GM23338 (cell line): Measurements from ENCODE around the gene WSCD2. TPM values are rescaled to one million over a fixed set of nuclear protein-coding genes. Genes with fewer than 3 reads are reported as not detected.
A peak's percentile ranks its signal among the peaks of the same experiment; 100 is the strongest.

Source experiments
- ATAC-seq: fragments of 200-7000 bp; cut with Tn5 transposase; 3 replicates; pipeline ENCODE4 v1.9.1; 2020
- DNase-seq: peaks from one replicate; pipeline ENCODE4 v3.0.0-alpha.2; 2015; ENCODE audit warnings: low spot score
- H2AFZ ChIP-seq: fragments of 200-600 bp; sonication (generic); 2 replicates; pipeline ENCODE4 v1.8.0; 2016; ENCODE audit warnings: antibody characterized with exemption, mild to moderate bottlenecking, moderate library complexity
- H3F3A ChIP-seq: fragments of 200-600 bp; sonication (generic); replicated peaks from 2 replicates; pipeline ENCODE4 v1.8.0; 2017; ENCODE audit warnings: antibody characterized with exemption, mixed run types, low read depth
- H3K27ac ChIP-seq: fragments of 200-600 bp; sonication (generic); 2 replicates; pipeline ENCODE4 v1.6.1; 2016; ENCODE audit warnings: low read depth
- H3K27me3 ChIP-seq: fragments of 200-600 bp; sonication (generic); 2 replicates; pipeline ENCODE4 v1.8.0; 2016; ENCODE audit warnings: mild to moderate bottlenecking, mixed run types, moderate library complexity; ENCODE audit not compliant: insufficient read depth
- H3K36me3 ChIP-seq: fragments of 200-600 bp; sonication (generic); 2 replicates; pipeline ENCODE4 v1.8.0; 2016; ENCODE audit warnings: mild to moderate bottlenecking; ENCODE audit not compliant: insufficient read depth
- H3K4me1 ChIP-seq: fragments of 200-600 bp; sonication (generic); 2 replicates; pipeline ENCODE4 v1.8.0; 2016; ENCODE audit warnings: mild to moderate bottlenecking, moderate library complexity; ENCODE audit not compliant: insufficient read depth
- H3K4me2 ChIP-seq: fragments of 200-600 bp; sonication (generic); 2 replicates; pipeline ENCODE4 v1.7.1; 2017; ENCODE audit warnings: mixed run types
- H3K4me3 ChIP-seq: fragments of 200-600 bp; sonication (generic); 2 replicates; pipeline ENCODE4 v1.6.1; 2016; ENCODE audit warnings: mixed run types
- H3K79me2 ChIP-seq: fragments of 200-600 bp; sonication (generic); replicated peaks from 2 replicates; pipeline ENCODE4 v1.8.0; 2017; ENCODE audit warnings: mild to moderate bottlenecking; ENCODE audit not compliant: insufficient read depth
- H3K9me2 ChIP-seq: fragments of 200-600 bp; sonication (generic); 2 replicates; pipeline ENCODE4 v1.8.0; 2017; ENCODE audit not compliant: insufficient read depth
- H4K20me1 ChIP-seq: fragments of 200-600 bp; sonication (generic); replicated peaks from 2 replicates; pipeline ENCODE4 v1.8.0; 2017; ENCODE audit warnings: mild to moderate bottlenecking; ENCODE audit not compliant: insufficient read depth
- H3K27ac Mint-ChIP-seq: 2 replicates; pipeline ENCODE4 v1.8.0; 2020; ENCODE audit warnings: inconsistent platforms, mild to moderate bottlenecking, moderate library complexity, mixed read lengths
- H3K27me3 Mint-ChIP-seq: 3 replicates; pipeline ENCODE4 v1.8.0; 2022; ENCODE audit warnings: low read depth, mild to moderate bottlenecking, moderate library complexity, mixed read lengths, inconsistent platforms; ENCODE audit not compliant: insufficient read depth, poor library complexity
- H3K36me3 Mint-ChIP-seq: 3 replicates; pipeline ENCODE4 v1.8.0; 2021; ENCODE audit warnings: low read depth, mild to moderate bottlenecking, inconsistent platforms, moderate library complexity, mixed read lengths
- H3K4me1 Mint-ChIP-seq: 3 replicates; pipeline ENCODE4 v1.8.0; 2020; ENCODE audit warnings: mild to moderate bottlenecking, inconsistent platforms, mixed read lengths
- H3K4me3 Mint-ChIP-seq: 3 replicates; pipeline ENCODE4 v1.8.0; 2021; ENCODE audit warnings: moderate library complexity, mild to moderate bottlenecking, inconsistent platforms, mixed read lengths
- H3K9me3 Mint-ChIP-seq: 3 replicates; pipeline ENCODE4 v1.8.0; 2020; ENCODE audit warnings: moderate library complexity, mild to moderate bottlenecking, inconsistent platforms, mixed read lengths
- CREB1 ChIP-seq: fragments of 250-450 bp; sonication (Bioruptor Pico); IDR thresholded peaks from 2 replicates; pipeline ENCODE4 v1.5.0; 2020; ENCODE audit warnings: low read depth, mild to moderate bottlenecking, moderate library complexity
- EZH2 ChIP-seq: fragments of 200-600 bp; sonication (generic); IDR thresholded peaks from one replicate; pipeline ENCODE4 v1.8.0; 2017; ENCODE audit warnings: antibody characterized with exemption, mild to moderate bottlenecking, low read depth; ENCODE audit not compliant: unreplicated experiment
- EZH2phosphoT487 ChIP-seq: fragments of 200-600 bp; sonication (generic); IDR thresholded peaks from one replicate; pipeline ENCODE4 v1.8.1; 2018; ENCODE audit warnings: antibody characterized with exemption; ENCODE audit not compliant: unreplicated experiment
- POLR2AphosphoS5 ChIP-seq: IDR thresholded peaks from 2 replicates; pipeline ENCODE4 v1.6.1; 2016; ENCODE audit warnings: antibody characterized with exemption, low read depth
- STAT1 ChIP-seq: IDR thresholded peaks from one replicate; pipeline ENCODE4 v1.6.1; 2016; ENCODE audit warnings: antibody characterized with exemption; ENCODE audit not compliant: unreplicated experiment
- ZNF331 ChIP-seq: fragments of 250-450 bp; sonication (Bioruptor Pico); IDR thresholded peaks from 2 replicates; pipeline ENCODE4 v1.5.0; 2020; ENCODE audit warnings: low read depth, mild to moderate bottlenecking, moderate library complexity
- polyA plus RNA-seq: library from polyadenylated mRNA; unstranded; fragments of >200 nt; fragmentation: Nextera tagmentation; extraction: Ambion mirVana; gene quantifications from 2 replicates; pipeline ENCODE4 v1.2.1, GENCODE V29; 2016
- total RNA-seq: library from RNA; depleted of rRNA; stranded (reverse); fragments of >200 nt; shearing (Covaris generic); gene quantifications from 2 replicates; pipeline ENCODE4 v1.2.3, GENCODE V29; 2014
- TF ChIP-seq, protein P1 (sequence below): fragments of 250-450 bp; sonication (Bioruptor Pico); IDR thresholded peaks from 2 replicates; pipeline ENCODE4 v1.5.0; 2020; ENCODE audit warnings: mild to moderate bottlenecking, moderate library complexity
- TF ChIP-seq, protein P2 (sequence below), 2 experiments: fragments of 200-600 bp in 1 of 2; sonication (generic) in 1 of 2; conservative IDR thresholded peaks; 2 replicates each; pipeline versions ENCODE4 v1.5.1 to v1.6.1; 2016 to 2017; ENCODE audit warnings: antibody characterized with exemption in 2 of 2, low read depth in 2 of 2, mild to moderate bottlenecking in 2 of 2, moderate library complexity in 1 of 2
- TF ChIP-seq, protein P3 (sequence below): IDR thresholded peaks from 2 replicates; pipeline ENCODE4 v1.6.1; 2016; ENCODE audit warnings: antibody characterized with exemption

WSCD2 gene
- total and polyA plus RNA-seq, 2 experiments from 2014 or later = 0.66 to 3.1 TPM

DNA sequence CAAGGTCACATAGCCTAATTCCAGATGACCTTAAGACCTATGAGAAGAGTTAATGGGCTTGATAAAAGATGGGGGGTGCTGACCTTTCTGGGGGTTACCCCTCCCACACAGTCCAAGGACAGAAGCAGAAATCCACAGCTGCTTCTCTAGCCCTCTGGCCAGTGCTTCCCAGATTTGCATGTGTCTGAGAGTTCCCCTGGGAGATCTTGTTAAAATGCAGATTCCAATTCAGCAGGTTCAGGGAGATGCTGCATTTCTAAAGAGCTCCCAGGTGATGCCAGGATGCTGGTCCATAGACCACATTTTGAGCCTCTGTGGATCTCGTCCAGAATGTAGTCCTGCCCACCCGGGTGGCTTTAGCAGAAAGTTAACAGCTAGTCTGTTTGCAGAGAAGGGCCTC, 82.1 kb downstream of the WSCD2 start:
- TF ChIP-seq ZNF331 (CRISPR knock-in tag) = no peak
- TF ChIP-seq, protein P1, sequence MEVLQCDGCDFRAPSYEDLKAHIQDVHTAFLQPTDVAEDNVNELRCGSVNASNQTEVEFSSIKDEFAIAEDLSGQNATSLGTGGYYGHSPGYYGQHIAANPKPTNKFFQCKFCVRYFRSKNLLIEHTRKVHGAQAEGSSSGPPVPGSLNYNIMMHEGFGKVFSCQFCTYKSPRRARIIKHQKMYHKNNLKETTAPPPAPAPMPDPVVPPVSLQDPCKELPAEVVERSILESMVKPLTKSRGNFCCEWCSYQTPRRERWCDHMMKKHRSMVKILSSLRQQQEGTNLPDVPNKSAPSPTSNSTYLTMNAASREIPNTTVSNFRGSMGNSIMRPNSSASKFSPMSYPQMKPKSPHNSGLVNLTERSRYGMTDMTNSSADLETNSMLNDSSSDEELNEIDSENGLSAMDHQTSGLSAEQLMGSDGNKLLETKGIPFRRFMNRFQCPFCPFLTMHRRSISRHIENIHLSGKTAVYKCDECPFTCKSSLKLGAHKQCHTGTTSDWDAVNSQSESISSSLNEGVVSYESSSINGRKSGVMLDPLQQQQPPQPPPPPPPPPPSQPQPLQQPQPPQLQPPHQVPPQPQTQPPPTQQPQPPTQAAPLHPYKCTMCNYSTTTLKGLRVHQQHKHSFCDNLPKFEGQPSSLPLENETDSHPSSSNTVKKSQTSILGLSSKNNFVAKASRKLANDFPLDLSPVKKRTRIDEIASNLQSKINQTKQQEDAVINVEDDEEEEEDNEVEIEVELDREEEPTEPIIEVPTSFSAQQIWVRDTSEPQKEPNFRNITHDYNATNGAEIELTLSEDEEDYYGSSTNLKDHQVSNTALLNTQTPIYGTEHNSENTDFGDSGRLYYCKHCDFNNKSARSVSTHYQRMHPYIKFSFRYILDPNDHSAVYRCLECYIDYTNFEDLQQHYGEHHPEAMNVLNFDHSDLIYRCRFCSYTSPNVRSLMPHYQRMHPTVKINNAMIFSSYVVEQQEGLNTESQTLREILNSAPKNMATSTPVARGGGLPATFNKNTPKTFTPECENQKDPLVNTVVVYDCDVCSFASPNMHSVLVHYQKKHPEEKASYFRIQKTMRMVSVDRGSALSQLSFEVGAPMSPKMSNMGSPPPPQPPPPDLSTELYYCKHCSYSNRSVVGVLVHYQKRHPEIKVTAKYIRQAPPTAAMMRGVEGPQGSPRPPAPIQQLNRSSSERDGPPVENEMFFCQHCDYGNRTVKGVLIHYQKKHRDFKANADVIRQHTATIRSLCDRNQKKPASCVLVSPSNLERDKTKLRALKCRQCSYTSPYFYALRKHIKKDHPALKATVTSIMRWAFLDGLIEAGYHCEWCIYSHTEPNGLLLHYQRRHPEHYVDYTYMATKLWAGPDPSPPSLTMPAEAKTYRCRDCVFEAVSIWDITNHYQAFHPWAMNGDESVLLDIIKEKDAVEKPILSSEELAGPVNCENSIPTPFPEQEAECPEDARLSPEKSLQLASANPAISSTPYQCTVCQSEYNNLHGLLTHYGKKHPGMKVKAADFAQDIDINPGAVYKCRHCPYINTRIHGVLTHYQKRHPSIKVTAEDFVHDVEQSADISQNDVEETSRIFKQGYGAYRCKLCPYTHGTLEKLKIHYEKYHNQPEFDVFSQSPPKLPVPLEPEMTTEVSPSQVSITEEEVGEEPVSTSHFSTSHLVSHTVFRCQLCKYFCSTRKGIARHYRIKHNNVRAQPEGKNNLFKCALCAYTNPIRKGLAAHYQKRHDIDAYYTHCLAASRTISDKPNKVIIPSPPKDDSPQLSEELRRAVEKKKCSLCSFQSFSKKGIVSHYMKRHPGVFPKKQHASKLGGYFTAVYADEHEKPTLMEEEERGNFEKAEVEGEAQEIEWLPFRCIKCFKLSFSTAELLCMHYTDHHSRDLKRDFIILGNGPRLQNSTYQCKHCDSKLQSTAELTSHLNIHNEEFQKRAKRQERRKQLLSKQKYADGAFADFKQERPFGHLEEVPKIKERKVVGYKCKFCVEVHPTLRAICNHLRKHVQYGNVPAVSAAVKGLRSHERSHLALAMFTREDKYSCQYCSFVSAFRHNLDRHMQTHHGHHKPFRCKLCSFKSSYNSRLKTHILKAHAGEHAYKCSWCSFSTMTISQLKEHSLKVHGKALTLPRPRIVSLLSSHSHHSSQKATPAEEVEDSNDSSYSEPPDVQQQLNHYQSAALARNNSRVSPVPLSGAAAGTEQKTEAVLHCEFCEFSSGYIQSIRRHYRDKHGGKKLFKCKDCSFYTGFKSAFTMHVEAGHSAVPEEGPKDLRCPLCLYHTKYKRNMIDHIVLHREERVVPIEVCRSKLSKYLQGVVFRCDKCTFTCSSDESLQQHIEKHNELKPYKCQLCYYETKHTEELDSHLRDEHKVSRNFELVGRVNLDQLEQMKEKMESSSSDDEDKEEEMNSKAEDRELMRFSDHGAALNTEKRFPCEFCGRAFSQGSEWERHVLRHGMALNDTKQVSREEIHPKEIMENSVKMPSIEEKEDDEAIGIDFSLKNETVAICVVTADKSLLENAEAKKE = no peak
- TF ChIP-seq POLR2AphosphoS5 = no peak
- no peak for TF ChIP-seq EZH2
- TF ChIP-seq CREB1 = no peak
- TF ChIP-seq EZH2phosphoT487 = no peak
- Histone ChIP-seq H2AFZ (no peak overlapping the region), H3K27me3 (no peaks in the 10 kb centered on the region), H3K36me3 (no peaks in the 10 kb centered on the region), H3F3A (no peaks in the 10 kb centered on the region), H3K27ac (no peak overlapping the region), H3K4me3 (no peak overlapping the region), H3K4me2 (peak overlapping the region; percentile 49), H3K9me2 (no peaks in the 10 kb centered on the region), H3K4me1 (peaks cover 20% of the 10 kb centered on the region), H3K79me2 (no peaks in the 10 kb centered on the region), H4K20me1 (no peaks in the 10 kb centered on the region)
- Mint-ChIP-seq H3K4me1 (peaks cover 35% of the 10 kb centered on the region), H3K4me3 (no peak overlapping the region), H3K9me3 (no peaks in the 10 kb centered on the region), H3K36me3 (no peaks in the 10 kb centered on the region), H3K27me3 (peaks cover 11% of the 10 kb centered on the region), H3K27ac (no peak overlapping the region)
- peak; percentile 30 for DNase-seq
- peak; percentile 76 for ATAC-seq

DNA sequence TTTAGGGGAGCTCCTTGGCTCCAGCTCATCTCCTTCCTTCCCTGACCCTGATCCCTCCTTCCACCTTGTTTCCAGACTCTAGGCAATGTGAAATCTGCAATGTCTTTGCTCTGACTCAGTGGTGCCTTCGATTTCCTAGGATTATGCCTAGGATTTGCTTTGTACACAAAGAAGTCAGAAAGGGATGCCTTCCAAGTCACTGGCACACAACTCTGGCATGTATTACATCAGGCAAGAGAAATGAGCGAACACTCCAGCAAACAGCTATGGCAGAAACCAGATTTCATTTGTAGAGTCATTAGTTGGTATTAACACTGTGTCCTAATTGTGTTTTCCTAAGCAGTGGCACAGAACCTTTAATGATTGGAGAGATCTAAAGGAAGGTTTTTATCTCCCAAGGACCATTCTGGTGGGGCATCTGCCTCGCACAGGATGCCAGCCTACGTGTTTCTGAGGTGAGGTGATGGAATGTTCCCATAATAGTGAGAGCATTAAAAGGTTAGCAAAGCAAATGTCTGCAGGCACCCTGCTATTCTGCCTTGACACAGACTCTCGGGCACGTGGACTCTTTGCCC, 84.9 kb downstream of the WSCD2 start:
- Histone ChIP-seq H3K4me3 (no peak overlapping the region), H3K27ac (no peak overlapping the region), H3K79me2 (no peaks in the 10 kb centered on the region), H3K27me3 (no peaks in the 10 kb centered on the region), H4K20me1 (no peaks in the 10 kb centered on the region), H3K4me2 (no peak overlapping the region), H3K36me3 (no peaks in the 10 kb centered on the region), H3K9me2 (no peaks in the 10 kb centered on the region), H3K4me1 (peaks cover 20% of the 10 kb centered on the region), H2AFZ (no peak overlapping the region), H3F3A (no peaks in the 10 kb centered on the region)
- H3K27me3 Mint-ChIP-seq = peaks cover 11% of the 10 kb centered on the region
- ATAC-seq (no peak; the same call in 2 of the 3 replicates), DNase-seq (no peak)
- no peak overlapping the region for H3K27ac Mint-ChIP-seq
- peaks cover 34% of the 10 kb centered on the region for H3K4me1 Mint-ChIP-seq
- no peaks in the 10 kb centered on the region for H3K9me3 Mint-ChIP-seq
- H3K4me3 Mint-ChIP-seq = no peak overlapping the region
- H3K36me3 Mint-ChIP-seq = no peaks in the 10 kb centered on the region
- no peak for TF ChIP-seq STAT1
- TF ChIP-seq, protein P2, sequence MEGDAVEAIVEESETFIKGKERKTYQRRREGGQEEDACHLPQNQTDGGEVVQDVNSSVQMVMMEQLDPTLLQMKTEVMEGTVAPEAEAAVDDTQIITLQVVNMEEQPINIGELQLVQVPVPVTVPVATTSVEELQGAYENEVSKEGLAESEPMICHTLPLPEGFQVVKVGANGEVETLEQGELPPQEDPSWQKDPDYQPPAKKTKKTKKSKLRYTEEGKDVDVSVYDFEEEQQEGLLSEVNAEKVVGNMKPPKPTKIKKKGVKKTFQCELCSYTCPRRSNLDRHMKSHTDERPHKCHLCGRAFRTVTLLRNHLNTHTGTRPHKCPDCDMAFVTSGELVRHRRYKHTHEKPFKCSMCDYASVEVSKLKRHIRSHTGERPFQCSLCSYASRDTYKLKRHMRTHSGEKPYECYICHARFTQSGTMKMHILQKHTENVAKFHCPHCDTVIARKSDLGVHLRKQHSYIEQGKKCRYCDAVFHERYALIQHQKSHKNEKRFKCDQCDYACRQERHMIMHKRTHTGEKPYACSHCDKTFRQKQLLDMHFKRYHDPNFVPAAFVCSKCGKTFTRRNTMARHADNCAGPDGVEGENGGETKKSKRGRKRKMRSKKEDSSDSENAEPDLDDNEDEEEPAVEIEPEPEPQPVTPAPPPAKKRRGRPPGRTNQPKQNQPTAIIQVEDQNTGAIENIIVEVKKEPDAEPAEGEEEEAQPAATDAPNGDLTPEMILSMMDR (conservative IDR thresholded peaks at IDR 0.05; ENCODE audit: low read depth in 2 of 2) = no peak
- no peak for TF ChIP-seq EZH2
- no peak for TF ChIP-seq CREB1
- no peak for TF ChIP-seq EZH2phosphoT487
- no peak for TF ChIP-seq POLR2AphosphoS5
- TF ChIP-seq, protein P3, sequence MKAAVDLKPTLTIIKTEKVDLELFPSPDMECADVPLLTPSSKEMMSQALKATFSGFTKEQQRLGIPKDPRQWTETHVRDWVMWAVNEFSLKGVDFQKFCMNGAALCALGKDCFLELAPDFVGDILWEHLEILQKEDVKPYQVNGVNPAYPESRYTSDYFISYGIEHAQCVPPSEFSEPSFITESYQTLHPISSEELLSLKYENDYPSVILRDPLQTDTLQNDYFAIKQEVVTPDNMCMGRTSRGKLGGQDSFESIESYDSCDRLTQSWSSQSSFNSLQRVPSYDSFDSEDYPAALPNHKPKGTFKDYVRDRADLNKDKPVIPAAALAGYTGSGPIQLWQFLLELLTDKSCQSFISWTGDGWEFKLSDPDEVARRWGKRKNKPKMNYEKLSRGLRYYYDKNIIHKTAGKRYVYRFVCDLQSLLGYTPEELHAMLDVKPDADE = no peak
